ENCODE data around the gene MED10. TPM values are rescaled to one million over a fixed set of nuclear protein-coding genes. Genes with fewer than 3 reads are reported as not detected.

MED10 gene
- polyA plus RNA-seq, 1 experiment: 36.6 TPM

DNA sequence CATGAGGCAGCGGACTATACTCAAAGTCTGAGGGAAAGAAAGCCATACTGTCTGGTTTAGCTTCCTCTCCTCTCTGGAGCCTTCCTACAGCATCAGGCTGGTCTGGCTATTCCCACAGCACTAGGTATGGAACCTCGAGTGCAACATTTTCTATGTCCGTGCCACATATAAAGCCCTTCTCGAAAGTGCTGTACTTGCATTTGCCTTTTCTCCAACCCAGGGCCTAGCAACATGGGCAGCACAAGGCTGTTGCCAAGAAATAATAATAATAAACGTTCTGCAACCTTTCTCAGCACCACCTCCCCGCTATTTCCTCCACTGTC lies 804 bp downstream of the MED10 start:
- Histone ChIP-seq H3K27me3 (ENCODE audit: control insufficient read depth, insufficient read depth, low read length) (no peaks in the 10 kb centered on the region), H3K4me3 (ENCODE audit: low read depth, low read length) (peak overlapping the region; percentile 99), H3K36me3 (ENCODE audit: control insufficient read depth, insufficient read depth, low read length) (peaks cover 19% of the 10 kb centered on the region)
- DNase-seq (ENCODE audit: low read depth): no peak
- TF ChIP-seq, protein P1, sequence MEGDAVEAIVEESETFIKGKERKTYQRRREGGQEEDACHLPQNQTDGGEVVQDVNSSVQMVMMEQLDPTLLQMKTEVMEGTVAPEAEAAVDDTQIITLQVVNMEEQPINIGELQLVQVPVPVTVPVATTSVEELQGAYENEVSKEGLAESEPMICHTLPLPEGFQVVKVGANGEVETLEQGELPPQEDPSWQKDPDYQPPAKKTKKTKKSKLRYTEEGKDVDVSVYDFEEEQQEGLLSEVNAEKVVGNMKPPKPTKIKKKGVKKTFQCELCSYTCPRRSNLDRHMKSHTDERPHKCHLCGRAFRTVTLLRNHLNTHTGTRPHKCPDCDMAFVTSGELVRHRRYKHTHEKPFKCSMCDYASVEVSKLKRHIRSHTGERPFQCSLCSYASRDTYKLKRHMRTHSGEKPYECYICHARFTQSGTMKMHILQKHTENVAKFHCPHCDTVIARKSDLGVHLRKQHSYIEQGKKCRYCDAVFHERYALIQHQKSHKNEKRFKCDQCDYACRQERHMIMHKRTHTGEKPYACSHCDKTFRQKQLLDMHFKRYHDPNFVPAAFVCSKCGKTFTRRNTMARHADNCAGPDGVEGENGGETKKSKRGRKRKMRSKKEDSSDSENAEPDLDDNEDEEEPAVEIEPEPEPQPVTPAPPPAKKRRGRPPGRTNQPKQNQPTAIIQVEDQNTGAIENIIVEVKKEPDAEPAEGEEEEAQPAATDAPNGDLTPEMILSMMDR (IDR thresholded peaks at IDR 0.05; ENCODE audit: insufficient read depth, low read depth, low read length): no peak
- ChIA-PET CTCF (no interaction called here), POLR2A (no interaction called here)

DNA sequence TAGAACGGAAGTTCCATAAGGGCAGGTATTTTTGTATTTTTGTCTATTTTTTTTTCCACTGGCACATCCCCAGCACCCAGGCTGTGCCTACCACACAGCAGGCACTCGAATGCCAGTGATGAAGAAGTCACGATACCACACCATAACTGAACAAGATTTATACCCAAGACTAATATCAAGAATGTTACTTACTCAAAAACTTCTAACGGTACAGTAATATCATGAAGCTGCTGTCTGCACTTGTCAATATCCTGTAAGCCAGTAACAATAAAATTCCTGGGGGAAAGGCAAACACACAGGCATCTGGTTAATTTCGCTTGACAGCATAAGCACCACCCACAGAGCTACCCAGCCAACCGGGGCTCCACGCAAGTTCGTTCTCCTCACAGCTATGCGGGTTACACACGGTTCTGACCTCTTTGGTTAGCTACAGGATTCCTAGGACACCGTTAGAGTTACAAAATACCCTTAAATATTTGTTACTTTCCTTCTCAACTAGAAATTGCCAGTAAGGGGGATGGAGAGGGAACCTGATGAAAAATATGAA lies 1.3 kb downstream of the MED10 start:
- Histone ChIP-seq H3K36me3 (ENCODE audit: control insufficient read depth, insufficient read depth, low read length) (peaks cover 22% of the 10 kb centered on the region), H3K4me3 (ENCODE audit: low read depth, low read length) (peak overlapping the region; percentile 99), H3K27me3 (ENCODE audit: control insufficient read depth, insufficient read depth, low read length) (no peaks in the 10 kb centered on the region)
- no peak for DNase-seq (ENCODE audit: low read depth)
- CTCF ChIA-PET: no interaction called here
- TF ChIP-seq, protein P1 (IDR thresholded peaks at IDR 0.05; ENCODE audit: insufficient read depth, low read depth, low read length): no peak
- POLR2A ChIA-PET: no interaction called here

DNA sequence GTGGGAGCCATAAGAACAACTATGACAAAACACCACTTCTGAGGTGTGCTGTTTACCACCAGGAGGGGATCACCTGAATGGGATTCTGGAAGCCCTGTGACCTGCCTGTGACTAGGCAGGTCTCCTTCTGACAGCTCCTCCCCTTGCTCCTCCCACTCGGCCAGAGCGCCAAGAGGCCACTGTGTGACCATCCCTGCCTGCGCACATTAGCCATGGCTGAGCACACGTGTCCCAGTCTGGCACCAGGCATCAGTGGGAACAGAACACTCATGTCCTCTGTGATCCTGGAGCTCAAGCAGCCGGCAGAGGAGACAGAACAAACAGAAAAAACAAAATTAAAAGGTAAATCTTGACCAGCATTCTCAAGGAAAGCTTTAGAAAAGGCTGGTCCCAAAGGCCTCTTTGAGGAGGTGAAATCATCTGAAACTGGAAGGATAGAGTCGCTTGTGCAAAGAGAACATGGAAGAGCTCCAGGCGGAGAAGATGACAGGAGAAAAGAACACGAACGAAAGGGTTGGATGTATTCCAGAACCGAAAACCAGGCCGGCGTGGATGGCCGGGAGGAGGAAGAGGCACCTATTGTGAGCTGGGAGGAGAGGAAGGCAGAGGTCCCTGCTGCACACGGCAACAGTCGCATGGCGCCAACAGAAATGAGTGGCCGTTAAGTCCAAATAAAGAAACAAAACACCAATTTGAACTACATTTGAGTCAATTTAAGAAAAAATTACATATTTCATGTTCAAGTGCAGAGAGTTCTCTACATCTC lies 5.1 kb downstream of the MED10 start:
- peaks cover 39% of the 10 kb centered on the region for H3K36me3 ChIP-seq (ENCODE audit: control insufficient read depth, insufficient read depth, low read length)
- POLR2A ChIA-PET: no interaction called here
- CTCF ChIA-PET: interaction anchor here (0.6 kb wide), 1 partner anchor 251 kb away, joined by 3 read pairs; no protein-coding TSS in a partner anchor
- TF ChIP-seq, protein P1 (IDR thresholded peaks at IDR 0.05; ENCODE audit: insufficient read depth, low read depth, low read length): no peak
- H3K27me3 ChIP-seq (ENCODE audit: control insufficient read depth, insufficient read depth, low read length): no peaks in the 10 kb centered on the region
- no peak overlapping the region for H3K4me3 ChIP-seq (ENCODE audit: low read depth, low read length)
- no peak for DNase-seq (ENCODE audit: low read depth)

DNA sequence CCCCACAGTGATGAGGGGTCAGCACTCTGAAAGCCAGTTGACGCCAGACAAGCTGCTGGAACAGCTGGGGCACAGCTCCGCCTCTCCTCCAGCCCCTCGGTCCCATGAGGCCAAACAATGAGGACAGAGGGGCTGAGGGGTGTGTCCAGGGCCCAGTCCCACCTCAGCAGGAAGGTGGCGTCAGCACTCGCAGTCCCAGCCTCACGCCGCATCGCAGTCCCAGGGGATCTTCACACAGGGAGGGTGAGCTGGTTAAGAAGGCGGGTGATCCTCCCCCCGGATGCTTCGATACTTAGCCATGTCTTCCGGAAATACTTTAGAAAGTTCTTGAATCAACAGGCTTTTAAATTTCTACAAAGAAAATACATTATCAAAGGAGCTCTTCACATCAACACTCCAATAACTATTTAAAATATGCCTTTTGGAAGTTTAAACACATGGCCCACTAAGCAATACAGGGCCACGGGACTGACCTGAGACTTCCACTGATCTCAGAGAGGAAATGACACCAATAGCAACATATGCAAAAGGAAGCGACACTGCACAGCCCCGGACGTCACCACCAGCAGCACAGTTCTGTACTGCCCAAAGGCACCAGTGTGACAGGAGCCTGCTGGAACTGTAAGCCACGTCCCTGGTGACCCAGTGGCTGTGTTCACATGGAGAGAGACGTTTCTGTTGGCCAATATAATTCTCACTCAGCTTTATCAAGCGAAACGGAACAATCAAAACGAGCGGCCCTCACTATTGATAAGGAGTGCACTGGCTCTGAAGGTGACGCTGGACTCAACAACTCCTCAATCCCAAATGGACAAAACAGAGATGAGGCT lies 5.9 kb downstream of the MED10 start:
- Histone ChIP-seq H3K36me3 (ENCODE audit: control insufficient read depth, insufficient read depth, low read length) (peaks cover 39% of the 10 kb centered on the region), H3K4me3 (ENCODE audit: low read depth, low read length) (no peak overlapping the region), H3K27me3 (ENCODE audit: control insufficient read depth, insufficient read depth, low read length) (no peaks in the 10 kb centered on the region)
- no peak for DNase-seq (ENCODE audit: low read depth)
- ChIA-PET CTCF (interaction anchor here (0.6 kb wide), 2 partner anchors 92 to 252 kb away, joined by 3 read pairs; no protein-coding TSS in a partner anchor), POLR2A (no interaction called here)
- TF ChIP-seq, protein P1 (IDR thresholded peaks at IDR 0.05; ENCODE audit: insufficient read depth, low read depth, low read length): no peak
